ENCODE results near the gene MROH7.

Gene MROH7

DNA sequence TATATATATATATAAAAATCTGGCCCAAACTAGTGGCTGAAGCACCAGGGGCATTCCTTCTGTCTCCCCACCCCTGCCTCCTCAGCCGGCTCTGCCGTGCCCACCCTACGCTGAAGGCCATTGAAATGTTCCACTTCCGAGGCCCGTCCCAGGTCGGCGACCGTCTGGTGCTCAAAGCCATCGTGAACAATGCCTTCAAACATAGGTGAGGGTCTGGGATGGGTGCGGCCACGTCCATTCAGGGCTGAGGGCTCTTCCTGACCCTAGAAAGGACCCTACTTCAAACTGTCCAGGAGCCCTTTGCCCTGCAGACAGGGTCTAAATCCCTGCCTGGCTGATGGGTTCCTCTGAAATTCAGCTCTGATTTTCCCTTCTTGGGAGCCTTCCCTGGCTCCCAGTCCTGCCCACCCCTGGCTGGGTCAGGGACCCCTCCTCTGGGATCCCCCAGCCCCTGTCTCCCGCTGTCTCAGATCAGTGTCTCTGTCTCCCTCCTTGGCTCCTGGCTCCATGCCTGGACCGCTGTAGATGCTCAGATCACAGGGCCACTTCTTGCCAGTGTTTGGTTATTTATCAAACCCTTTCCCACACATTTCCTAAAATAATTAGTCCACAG lies 42.3 kb upstream of the MROH7 start:
- in situ Hi-C loops (cut with HindIII; ENCODE audit: low sequenced_read_pairs), result no loop called here
- no peak overlapping the region for H3K4me3 ChIP-seq (ENCODE audit: low read depth, low read length)
- TF ChIP-seq, protein P1, sequence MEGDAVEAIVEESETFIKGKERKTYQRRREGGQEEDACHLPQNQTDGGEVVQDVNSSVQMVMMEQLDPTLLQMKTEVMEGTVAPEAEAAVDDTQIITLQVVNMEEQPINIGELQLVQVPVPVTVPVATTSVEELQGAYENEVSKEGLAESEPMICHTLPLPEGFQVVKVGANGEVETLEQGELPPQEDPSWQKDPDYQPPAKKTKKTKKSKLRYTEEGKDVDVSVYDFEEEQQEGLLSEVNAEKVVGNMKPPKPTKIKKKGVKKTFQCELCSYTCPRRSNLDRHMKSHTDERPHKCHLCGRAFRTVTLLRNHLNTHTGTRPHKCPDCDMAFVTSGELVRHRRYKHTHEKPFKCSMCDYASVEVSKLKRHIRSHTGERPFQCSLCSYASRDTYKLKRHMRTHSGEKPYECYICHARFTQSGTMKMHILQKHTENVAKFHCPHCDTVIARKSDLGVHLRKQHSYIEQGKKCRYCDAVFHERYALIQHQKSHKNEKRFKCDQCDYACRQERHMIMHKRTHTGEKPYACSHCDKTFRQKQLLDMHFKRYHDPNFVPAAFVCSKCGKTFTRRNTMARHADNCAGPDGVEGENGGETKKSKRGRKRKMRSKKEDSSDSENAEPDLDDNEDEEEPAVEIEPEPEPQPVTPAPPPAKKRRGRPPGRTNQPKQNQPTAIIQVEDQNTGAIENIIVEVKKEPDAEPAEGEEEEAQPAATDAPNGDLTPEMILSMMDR (IDR thresholded peaks at IDR 0.05; ENCODE audit: low read depth, low read length, missing control alignments), result no peak
- DNase-seq (ENCODE audit: low read depth), result no peak

DNA sequence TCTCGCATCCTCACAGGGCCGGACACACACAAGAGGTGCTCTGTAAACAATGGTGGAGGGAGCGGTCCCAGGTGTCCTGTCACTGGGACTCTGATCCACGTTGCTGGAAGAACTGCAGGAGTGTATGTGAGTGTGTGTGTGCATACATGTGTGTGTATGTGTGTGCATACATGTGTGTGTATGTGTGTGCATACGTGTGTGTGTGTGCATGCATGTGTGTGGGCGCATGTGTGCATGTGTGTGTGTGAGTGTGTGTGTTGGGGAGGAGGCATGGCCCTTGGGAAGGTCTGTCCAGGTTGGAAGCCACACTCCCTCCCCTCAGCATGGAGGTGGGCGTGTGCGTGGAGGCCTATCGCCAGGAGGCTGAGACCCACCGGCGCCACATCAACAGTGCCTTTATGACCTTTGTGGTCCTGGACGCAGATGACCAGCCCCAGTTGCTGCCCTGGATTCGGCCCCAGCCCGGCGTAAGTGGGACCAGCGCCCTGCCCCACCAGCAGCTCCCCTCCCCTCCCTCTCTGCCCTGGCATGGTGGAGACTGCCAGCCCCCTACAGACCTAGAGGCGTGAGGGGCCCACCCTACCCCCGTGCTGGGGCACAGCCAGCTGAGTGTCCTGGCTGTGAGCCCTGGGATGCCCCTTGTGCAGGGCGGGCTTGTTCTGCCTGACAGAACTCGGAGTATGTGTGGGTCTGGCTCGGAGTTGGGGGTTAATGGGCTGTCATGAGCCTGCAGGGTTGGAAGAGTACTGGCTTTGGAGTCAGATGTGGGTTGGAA lies 40.5 kb upstream of the MROH7 start:
- TF ChIP-seq, protein P1 (IDR thresholded peaks at IDR 0.05; ENCODE audit: low read depth, low read length, missing control alignments), result no peak
- in situ Hi-C loops (cut with HindIII; ENCODE audit: low sequenced_read_pairs), result no loop called here
- no peak for DNase-seq (ENCODE audit: low read depth)
- no peak overlapping the region for H3K4me3 ChIP-seq (ENCODE audit: low read depth, low read length)

DNA sequence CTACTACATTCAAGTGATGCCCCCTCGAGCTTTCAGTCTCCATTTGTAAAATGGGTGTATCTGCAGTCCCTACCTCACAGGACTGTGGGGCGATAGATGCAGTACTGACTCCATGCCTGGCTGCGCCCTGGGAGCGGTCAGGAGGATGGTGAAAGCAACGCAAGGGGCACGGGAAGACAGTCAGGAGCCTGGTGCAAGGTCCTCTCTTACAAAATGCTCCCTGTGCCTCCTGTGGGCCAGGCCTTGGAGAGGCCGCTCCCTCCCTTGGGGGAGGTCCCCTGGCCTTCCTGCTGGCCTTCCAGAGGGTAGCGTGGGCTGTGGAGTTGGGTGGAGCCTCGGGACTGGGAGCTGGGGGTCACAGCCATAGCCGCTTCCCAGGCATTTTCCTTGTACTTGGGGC lies 39.9 kb upstream of the MROH7 start:
- TF ChIP-seq, protein P1 (IDR thresholded peaks at IDR 0.05; ENCODE audit: low read depth, low read length, missing control alignments), result no peak
- in situ Hi-C loops (cut with HindIII; ENCODE audit: low sequenced_read_pairs), result no loop called here
- no peak overlapping the region for H3K4me3 ChIP-seq (ENCODE audit: low read depth, low read length)
- DNase-seq (ENCODE audit: low read depth), result no peak

DNA sequence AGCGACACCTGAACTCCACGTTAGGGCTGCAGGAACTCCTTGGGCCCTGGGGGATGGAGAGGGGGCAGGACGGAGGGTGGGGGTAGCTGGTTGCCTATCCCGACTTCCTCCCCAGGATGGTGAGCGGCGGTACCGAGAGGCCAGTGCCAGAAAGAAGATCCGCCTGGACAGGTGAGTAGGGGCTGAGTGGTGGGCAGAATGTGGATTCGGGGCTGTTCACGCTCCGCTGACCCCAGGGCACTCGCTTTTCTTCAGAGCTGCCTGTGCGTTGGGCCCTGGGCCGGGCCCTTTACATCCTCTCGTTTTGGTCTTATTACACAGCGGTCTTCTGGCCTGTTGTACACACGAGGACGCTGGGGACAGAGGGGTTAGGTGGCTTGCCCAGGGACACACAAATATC lies 39.0 kb upstream of the MROH7 start:
- TF ChIP-seq, protein P1 (IDR thresholded peaks at IDR 0.05; ENCODE audit: low read depth, low read length, missing control alignments), result no peak
- in situ Hi-C loops (cut with HindIII; ENCODE audit: low sequenced_read_pairs), result no loop called here
- DNase-seq (ENCODE audit: low read depth), result no peak
- H3K4me3 ChIP-seq (ENCODE audit: low read depth, low read length), result no peak overlapping the region

DNA sequence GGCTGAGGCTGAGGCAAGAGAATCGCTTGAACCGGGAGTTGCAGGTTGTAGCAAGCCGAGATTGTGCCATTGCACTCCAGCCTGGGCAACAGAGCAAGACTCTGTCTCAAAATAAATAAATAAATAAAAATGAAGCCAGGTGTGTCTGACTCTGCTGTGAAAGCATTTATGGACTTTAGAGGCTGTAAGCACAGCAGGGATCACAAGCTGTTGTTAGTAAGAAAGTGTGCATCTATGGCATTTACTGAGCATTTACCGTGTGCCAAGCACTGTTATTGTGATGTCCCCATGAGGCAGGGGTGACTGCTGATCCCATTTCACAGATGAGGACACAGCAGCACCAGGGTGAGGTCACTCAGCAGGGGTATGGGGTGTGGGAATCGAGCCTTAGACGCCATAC lies 38.3 kb upstream of the MROH7 start:
- DNase-seq (ENCODE audit: low read depth), result no peak
- TF ChIP-seq, protein P1 (IDR thresholded peaks at IDR 0.05; ENCODE audit: low read depth, low read length, missing control alignments), result no peak
- in situ Hi-C loops (cut with HindIII; ENCODE audit: low sequenced_read_pairs), result no loop called here
- no peak overlapping the region for H3K4me3 ChIP-seq (ENCODE audit: low read depth, low read length)

DNA sequence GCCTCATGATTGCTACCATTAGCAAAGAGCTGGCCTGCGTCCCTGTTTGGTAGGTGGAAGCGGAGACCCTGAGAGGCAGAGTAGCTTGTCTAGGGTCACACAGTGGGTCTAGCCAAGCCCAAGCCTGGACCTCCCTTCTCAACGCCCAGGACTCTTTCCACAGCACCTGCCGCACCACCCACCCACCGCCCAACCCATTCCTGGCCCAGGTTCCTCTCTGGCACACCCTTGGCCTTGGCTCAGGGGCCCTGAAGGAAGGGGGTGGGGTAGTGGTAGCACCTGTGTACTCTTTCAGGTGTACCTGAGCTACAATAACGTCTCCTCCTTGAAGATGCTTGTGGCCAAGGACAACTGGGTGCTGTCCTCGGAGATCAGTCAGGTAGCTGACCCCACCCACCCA lies 37.5 kb upstream of the MROH7 start:
- H3K4me3 ChIP-seq (ENCODE audit: low read depth, low read length), result no peak overlapping the region
- TF ChIP-seq, protein P1 (IDR thresholded peaks at IDR 0.05; ENCODE audit: low read depth, low read length, missing control alignments), result no peak
- DNase-seq (ENCODE audit: low read depth), result no peak
- in situ Hi-C loops (cut with HindIII; ENCODE audit: low sequenced_read_pairs), result no loop called here
